K562 (cell line): Measurements from ENCODE around the gene KCNB1. TPM values are rescaled to one million over a fixed set of nuclear protein-coding genes. Genes with fewer than 3 reads are reported as not detected.

Experiments
- ATF2 ChIP-seq: sonication (generic); formaldehyde crosslinking; IDR thresholded peaks from 2 replicates; pipeline ENCODE4 v1.8.1; 2022; ENCODE audit warnings: missing genetic modification reagents
- ELK3 ChIP-seq: fragments of 450-650 bp; formaldehyde crosslinking; IDR thresholded peaks from 2 replicates; pipeline ENCODE4 v1.4.0; 2020; ENCODE audit warnings: mild to moderate bottlenecking
- MECOM ChIP-seq: fragments of 250-450 bp; sonication (Bioruptor Pico); IDR thresholded peaks from 2 replicates; pipeline ENCODE4 v1.8.0; 2022; ENCODE audit warnings: inconsistent platforms
- SIN3A ChIP-seq, 2 experiments: fragments of 150-350 bp in 1 of 2; IDR thresholded peaks; 2 replicates each; pipeline ENCODE4 v1.6.1; 2011 to 2016; ENCODE audit warnings: borderline replicate concordance in 2 of 2, low read depth in 2 of 2, low read length in 2 of 2, mild to moderate bottlenecking in 2 of 2, moderate library complexity in 2 of 2; ENCODE audit not compliant: control insufficient read depth in 1 of 2
- TRIM25 ChIP-seq: fragments of 450-650 bp; IDR thresholded peaks from 2 replicates; pipeline ENCODE4 v1.7.0; 2016; ENCODE audit warnings: borderline replicate concordance
- ZNF57 ChIP-seq: fragments of 450-650 bp; formaldehyde crosslinking; IDR thresholded peaks from 2 replicates; pipeline ENCODE4 v1.4.0; 2020; ENCODE audit warnings: mild to moderate bottlenecking, moderate library complexity
- ZNF75A ChIP-seq: fragments of 450-650 bp; formaldehyde crosslinking; IDR thresholded peaks from 2 replicates; pipeline ENCODE4 v1.4.0; 2020; ENCODE audit warnings: mild to moderate bottlenecking
- ZNF780A ChIP-seq: fragments of 250-450 bp; sonication (Bioruptor Pico); IDR thresholded peaks from 2 replicates; pipeline ENCODE4 v1.5.0; 2021; ENCODE audit warnings: mild to moderate bottlenecking
- polyA plus RNA-seq, 8 experiments: library from polyadenylated mRNA; depleted of rRNA in 4 of 8; stranded (reverse) in 5 of 8; unstranded in 3 of 8; fragments of >200 nt; fragmentation: Nextera tagmentation in 2 of 8; fragmentation: Illumina TruSeq in 1 of 8; extraction: Ambion mirVana in 2 of 8; extraction: Trizol in 1 of 8; gene quantifications; 2 replicates each; pipeline versions ENCODE4 v1.2.1 to v1.2.3, GENCODE V29; 2011 to 2014; ENCODE audit warnings: inconsistent platforms in 1 of 8, missing spikeins in 1 of 8
- total RNA-seq, 7 experiments: library from RNA; depleted of rRNA in 6 of 7; stranded (reverse); fragments of >200 nt in 6 of 7; fragmentation: Illumina TruSeq in 2 of 7; extraction: Trizol in 2 of 7; gene quantifications; 2 replicates each; pipeline versions ENCODE4 v1.2.1 to v1.2.3, GENCODE V29; 2011 to 2021; ENCODE audit warnings: low replicate concordance in 1 of 7

Gene KCNB1
- total and polyA plus RNA-seq, 9 of the 15 experiments (the other 6 are each of a cell fraction or from before 2014, with no cell fraction given), result 0.01 to 0.06 TPM; not detected in 7

- no peak for TF ChIP-seq ELK3
- TF ChIP-seq ATF2 (CRISPR knock-in tag), result no peak
- TF ChIP-seq ZNF75A (CRISPR knock-in tag), result no peak
- no peak for TF ChIP-seq MECOM (CRISPR knock-in tag)
- no peak for TF ChIP-seq ZNF57
- TF ChIP-seq SIN3A (IDR thresholded peaks at IDR 0.05; ENCODE audit: borderline replicate concordance in 2 of 2, control insufficient read depth in 1 of 2, low read depth in 2 of 2, low read length in 2 of 2), result no peak
- TF ChIP-seq ZNF780A, result no peak
- TF ChIP-seq TRIM25, result no peak
- TF ChIP-seq, all 486 proteins: peak for 0
Observed at GRCh38 chr20:49405062-49405683, 77.3 kb downstream of the KCNB1 start (continued).
